ENCODE results near the gene RETREG2.
"Not testable (repeated sequence)": the region's sequence is repeated elsewhere in the genome, so short reads cannot be mapped to it uniquely, and the experiment has no call there.

- TF ChIP-seq POLR2A, CTCF (IDR thresholded peaks at IDR 0.05): not testable (repeated sequence)
Observed at GRCh38 chr2:219200502-219201326, 22.6 kb downstream of the RETREG2 start.

Data from right lobe of liver (tissue), 4 donors.